Kasumi-1 (cell line): ENCODE results near the gene FAM151A.

Experiments used
- DNase-seq, 2 experiments: peaks; one replicate each; lab custom pipeline; 2025; lab: John Stamatoyannopoulos, UW

Gene FAM151A

GRCh38 chr1:54604051-54604450 lies 19.3 kb downstream of the FAM151A start:
- no peak for DNase-seq

- DNase-seq, result no peak
Observed at GRCh38 chr1:54603241-54603640, 20.1 kb downstream of the FAM151A start.

GRCh38 chr1:54602554-54602953 lies 20.8 kb downstream of the FAM151A start:
- DNase-seq, result no peak

- no peak for DNase-seq
Observed at GRCh38 chr1:54601730-54602129, 21.6 kb downstream of the FAM151A start.

- no peak for DNase-seq
Observed at GRCh38 chr1:54600947-54601721, 22.2 kb downstream of the FAM151A start.

- DNase-seq, result no peak
Observed at GRCh38 chr1:54599211-54599823, 24.0 kb downstream of the FAM151A start.

GRCh38 chr1:54597455-54598030 lies 25.8 kb downstream of the FAM151A start:
- DNase-seq, result peak; percentile 14 to 29

- DNase-seq, result no peak
Observed at GRCh38 chr1:54596756-54597155, 26.6 kb downstream of the FAM151A start.

GRCh38 chr1:54595956-54596498 lies 27.3 kb downstream of the FAM151A start:
- no peak for DNase-seq

- no peak for DNase-seq
Observed at GRCh38 chr1:54594463-54594862, 28.9 kb downstream of the FAM151A start.

- no peak for DNase-seq
Observed at GRCh38 chr1:54593571-54594160, 29.7 kb downstream of the FAM151A start.

GRCh38 chr1:54591127-54591756 lies 32.1 kb downstream of the FAM151A start:
- no peak for DNase-seq

- DNase-seq, result no peak
Observed at GRCh38 chr1:54588377-54588776, 34.9 kb downstream of the FAM151A start.

GRCh38 chr1:54585181-54586066 lies 37.9 kb downstream of the FAM151A start:
- no peak for DNase-seq

GRCh38 chr1:54584575-54584974 lies 38.8 kb downstream of the FAM151A start:
- DNase-seq, result no peak

GRCh38 chr1:54583871-54584270 lies 39.5 kb downstream of the FAM151A start:
- no peak for DNase-seq

- DNase-seq, result no peak
Observed at GRCh38 chr1:54583307-54583686, 40.0 kb downstream of the FAM151A start.

GRCh38 chr1:54582566-54583306 lies 40.6 kb downstream of the FAM151A start:
- no peak for DNase-seq

GRCh38 chr1:54581621-54582035 lies 41.7 kb downstream of the FAM151A start:
- DNase-seq, result no peak

GRCh38 chr1:54580856-54581550 lies 42.3 kb downstream of the FAM151A start:
- DNase-seq, result no peak
